Measurements from ENCODE around the gene SH3RF3.

Gene SH3RF3

GRCh38 chr2:109257653-109258052 lies 128.6 kb downstream of the SH3RF3 start:
- no peaks in the 10 kb centered on the region for H3K27me3 Mint-ChIP-seq
- peaks cover 38% of the 10 kb centered on the region for H3K4me1 Mint-ChIP-seq (ENCODE audit: low read depth)
- H3K9me3 Mint-ChIP-seq (ENCODE audit: low read depth), result no peaks in the 10 kb centered on the region
- no peak overlapping the region for H3K4me3 Mint-ChIP-seq
- no peaks in the 10 kb centered on the region for H3K36me3 Mint-ChIP-seq
- no peak overlapping the region for H3K27ac Mint-ChIP-seq

- Mint-ChIP-seq H3K27me3 (no peaks in the 10 kb centered on the region), H3K9me3 (ENCODE audit: low read depth) (no peaks in the 10 kb centered on the region), H3K27ac (no peak overlapping the region), H3K36me3 (no peaks in the 10 kb centered on the region), H3K4me1 (ENCODE audit: low read depth) (peaks cover 38% of the 10 kb centered on the region), H3K4me3 (no peak overlapping the region)
These were observed 129.4 kb downstream of the SH3RF3 start for GRCh38 chr2:109258376-109258775.

GRCh38 chr2:109258905-109259540 lies 130.0 kb downstream of the SH3RF3 start:
- Mint-ChIP-seq H3K36me3 (no peaks in the 10 kb centered on the region), H3K27ac (no peak overlapping the region), H3K9me3 (ENCODE audit: low read depth) (no peaks in the 10 kb centered on the region), H3K4me3 (no peak overlapping the region), H3K27me3 (no peaks in the 10 kb centered on the region), H3K4me1 (ENCODE audit: low read depth) (peaks cover 37% of the 10 kb centered on the region)

- H3K4me3 Mint-ChIP-seq, result no peak overlapping the region
- no peaks in the 10 kb centered on the region for H3K9me3 Mint-ChIP-seq (ENCODE audit: low read depth)
- no peaks in the 10 kb centered on the region for H3K36me3 Mint-ChIP-seq
- no peaks in the 10 kb centered on the region for H3K27me3 Mint-ChIP-seq
- H3K27ac Mint-ChIP-seq, result no peak overlapping the region
- peaks cover 32% of the 10 kb centered on the region for H3K4me1 Mint-ChIP-seq (ENCODE audit: low read depth)
These were observed 130.7 kb downstream of the SH3RF3 start for GRCh38 chr2:109259671-109260070.

GRCh38 chr2:109260116-109260855 lies 131.3 kb downstream of the SH3RF3 start:
- no peaks in the 10 kb centered on the region for H3K27me3 Mint-ChIP-seq
- no peaks in the 10 kb centered on the region for H3K9me3 Mint-ChIP-seq (ENCODE audit: low read depth)
- H3K36me3 Mint-ChIP-seq, result no peaks in the 10 kb centered on the region
- H3K4me1 Mint-ChIP-seq (ENCODE audit: low read depth), result peaks cover 32% of the 10 kb centered on the region
- no peak overlapping the region for H3K27ac Mint-ChIP-seq
- H3K4me3 Mint-ChIP-seq, result no peak overlapping the region

GRCh38 chr2:109260886-109261700 lies 132.1 kb downstream of the SH3RF3 start:
- Mint-ChIP-seq H3K4me1 (ENCODE audit: low read depth) (peaks cover 28% of the 10 kb centered on the region), H3K27ac (no peak overlapping the region), H3K9me3 (ENCODE audit: low read depth) (no peaks in the 10 kb centered on the region), H3K27me3 (no peaks in the 10 kb centered on the region), H3K4me3 (no peak overlapping the region), H3K36me3 (no peaks in the 10 kb centered on the region)

GRCh38 chr2:109261906-109262631 lies 133.1 kb downstream of the SH3RF3 start:
- Mint-ChIP-seq H3K27me3 (no peaks in the 10 kb centered on the region), H3K4me3 (no peak overlapping the region), H3K27ac (no peak overlapping the region), H3K36me3 (no peaks in the 10 kb centered on the region), H3K9me3 (ENCODE audit: low read depth) (no peaks in the 10 kb centered on the region), H3K4me1 (ENCODE audit: low read depth) (peaks cover 26% of the 10 kb centered on the region)

GRCh38 chr2:109264595-109265328 lies 135.8 kb downstream of the SH3RF3 start:
- Mint-ChIP-seq H3K4me1 (ENCODE audit: low read depth) (peaks cover 22% of the 10 kb centered on the region), H3K27ac (no peak overlapping the region), H3K36me3 (no peaks in the 10 kb centered on the region), H3K9me3 (ENCODE audit: low read depth) (no peaks in the 10 kb centered on the region), H3K4me3 (no peak overlapping the region), H3K27me3 (no peaks in the 10 kb centered on the region)

GRCh38 chr2:109265369-109265768 lies 136.4 kb downstream of the SH3RF3 start:
- Mint-ChIP-seq H3K9me3 (ENCODE audit: low read depth) (no peaks in the 10 kb centered on the region), H3K4me3 (no peak overlapping the region), H3K27me3 (no peaks in the 10 kb centered on the region), H3K4me1 (ENCODE audit: low read depth) (peaks cover 17% of the 10 kb centered on the region), H3K36me3 (no peaks in the 10 kb centered on the region), H3K27ac (no peak overlapping the region)

GRCh38 chr2:109265953-109266352 lies 136.9 kb downstream of the SH3RF3 start:
- H3K4me1 Mint-ChIP-seq (ENCODE audit: low read depth), result peaks cover 13% of the 10 kb centered on the region
- no peaks in the 10 kb centered on the region for H3K27me3 Mint-ChIP-seq
- no peaks in the 10 kb centered on the region for H3K9me3 Mint-ChIP-seq (ENCODE audit: low read depth)
- no peak overlapping the region for H3K4me3 Mint-ChIP-seq
- H3K36me3 Mint-ChIP-seq, result no peaks in the 10 kb centered on the region
- H3K27ac Mint-ChIP-seq, result no peak overlapping the region

- H3K27me3 Mint-ChIP-seq, result no peaks in the 10 kb centered on the region
- H3K27ac Mint-ChIP-seq, result no peak overlapping the region
These were observed 137.5 kb downstream of the SH3RF3 start for GRCh38 chr2:109266496-109266895.

GRCh38 chr2:109266998-109267854 lies 138.2 kb downstream of the SH3RF3 start:
- H3K4me3 Mint-ChIP-seq, result no peak overlapping the region
- peaks cover 4% of the 10 kb centered on the region for H3K4me1 Mint-ChIP-seq (ENCODE audit: low read depth)
- H3K9me3 Mint-ChIP-seq (ENCODE audit: low read depth), result no peaks in the 10 kb centered on the region
- no peak overlapping the region for H3K27ac Mint-ChIP-seq
- H3K36me3 Mint-ChIP-seq, result no peaks in the 10 kb centered on the region
- no peaks in the 10 kb centered on the region for H3K27me3 Mint-ChIP-seq

More at GRCh38 chr2:109266496-109266895, 137.5 kb downstream of the SH3RF3 start:
- Mint-ChIP-seq H3K36me3 (no peaks in the 10 kb centered on the region), H3K9me3 (ENCODE audit: low read depth) (no peaks in the 10 kb centered on the region), H3K4me3 (no peak overlapping the region), H3K4me1 (ENCODE audit: low read depth) (peaks cover 8% of the 10 kb centered on the region)

GRCh38 chr2:109268916-109269315 lies 139.9 kb downstream of the SH3RF3 start:
- H3K4me3 Mint-ChIP-seq, result no peak overlapping the region
- peaks cover 10% of the 10 kb centered on the region for H3K4me1 Mint-ChIP-seq (ENCODE audit: low read depth)
- no peak overlapping the region for H3K27ac Mint-ChIP-seq
- H3K36me3 Mint-ChIP-seq, result no peaks in the 10 kb centered on the region
- no peaks in the 10 kb centered on the region for H3K27me3 Mint-ChIP-seq
- H3K9me3 Mint-ChIP-seq (ENCODE audit: low read depth), result no peaks in the 10 kb centered on the region
